ENCODE measurements around the gene TOM1L2.

The TOM1L2 gene

GRCh38 chr17:17981330-17981729 is 9.1 kb upstream of the TOM1L2 start:
- TF ChIP-seq CTCF (IDR thresholded peaks at IDR 0.05; ENCODE audit: low read depth, low read length), result no peak
- no peak for DNase-seq (ENCODE audit: extremely low read depth, low read depth)

GRCh38 chr17:17979778-17980177 is 7.6 kb upstream of the TOM1L2 start:
- no peak for DNase-seq (ENCODE audit: extremely low read depth, low read depth)
- TF ChIP-seq CTCF (IDR thresholded peaks at IDR 0.05; ENCODE audit: low read depth, low read length), result no peak

DNA sequence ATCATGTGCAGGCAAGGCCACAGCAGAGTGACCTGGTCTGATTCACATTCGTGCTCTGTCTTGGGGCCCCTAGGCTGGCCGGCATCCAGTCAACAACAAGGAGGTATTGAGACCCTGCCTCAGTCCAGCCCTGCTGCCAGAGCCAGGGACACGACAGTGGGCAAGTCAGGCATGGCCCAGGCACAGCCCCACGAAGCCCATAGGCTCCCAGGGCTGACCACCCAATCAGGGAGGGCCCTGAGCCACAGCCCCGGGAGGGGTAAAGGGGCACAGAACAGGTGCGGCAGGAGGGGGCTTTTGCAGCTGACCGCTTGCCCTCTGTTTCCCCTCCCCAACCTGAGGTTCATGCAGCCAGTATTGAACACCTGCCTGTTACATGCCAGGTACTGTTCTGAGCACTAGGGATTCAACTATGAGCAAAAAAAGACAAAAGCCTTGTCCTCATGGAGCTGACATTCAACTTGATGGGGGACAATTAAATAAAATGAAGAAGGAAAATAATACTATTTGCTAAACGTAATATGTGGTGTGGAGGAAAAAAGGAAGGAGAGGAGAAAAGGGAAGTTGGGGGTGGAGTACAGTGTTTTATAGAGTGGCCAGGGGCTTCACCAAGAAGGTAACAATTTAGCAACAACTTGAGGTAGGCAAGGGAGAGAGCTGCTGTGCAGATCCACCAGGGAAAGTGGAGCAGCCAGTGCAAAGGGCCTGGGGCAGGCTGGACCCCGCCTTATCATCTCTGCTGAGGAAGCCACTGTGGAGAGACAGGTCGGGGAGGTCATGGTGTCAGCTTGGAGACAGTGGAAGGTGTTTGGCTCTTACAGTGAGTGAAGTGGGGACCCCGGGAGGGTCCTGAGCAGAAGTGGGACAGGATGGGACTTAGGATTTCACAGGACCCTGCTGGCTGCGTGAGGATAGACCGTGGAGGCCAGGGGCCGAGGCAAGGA is 6.6 kb upstream of the TOM1L2 start:
- no peak for TF ChIP-seq CTCF (IDR thresholded peaks at IDR 0.05; ENCODE audit: low read depth, low read length)
- DNase-seq (ENCODE audit: extremely low read depth, low read depth), result no peak

DNA sequence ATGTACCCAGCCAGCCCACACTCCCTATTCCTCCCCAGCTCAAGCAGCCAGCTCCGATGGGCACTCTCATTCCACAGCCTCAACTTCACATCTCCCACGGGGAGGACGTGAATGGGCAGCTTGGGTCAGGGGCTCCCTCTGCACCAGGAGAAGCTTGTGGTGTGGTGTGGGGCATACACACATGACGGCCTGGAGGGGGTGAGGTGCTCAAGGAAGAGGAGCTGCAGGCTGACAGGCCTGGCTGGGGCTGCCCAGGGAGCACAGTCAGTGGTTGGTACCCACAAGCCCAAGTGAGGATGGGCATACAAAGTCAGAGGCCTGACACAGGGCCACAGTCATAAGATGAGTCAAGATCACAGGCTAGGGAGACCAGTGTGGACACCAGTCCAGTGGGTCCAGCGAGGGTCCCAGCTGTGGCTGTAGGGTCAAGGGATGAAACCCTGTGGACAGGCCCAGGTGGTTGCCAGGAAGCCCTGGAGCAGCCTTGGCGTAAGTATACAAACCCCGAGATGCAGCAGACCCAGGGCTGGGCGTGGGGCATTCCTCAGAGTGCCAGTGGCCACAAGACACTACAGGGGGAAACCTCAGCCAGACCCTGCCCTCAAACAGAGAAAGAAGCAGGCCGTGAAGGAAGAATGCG is 4.9 kb upstream of the TOM1L2 start:
- no peak for TF ChIP-seq CTCF (IDR thresholded peaks at IDR 0.05; ENCODE audit: low read depth, low read length)
- DNase-seq (ENCODE audit: extremely low read depth, low read depth), result no peak

DNA sequence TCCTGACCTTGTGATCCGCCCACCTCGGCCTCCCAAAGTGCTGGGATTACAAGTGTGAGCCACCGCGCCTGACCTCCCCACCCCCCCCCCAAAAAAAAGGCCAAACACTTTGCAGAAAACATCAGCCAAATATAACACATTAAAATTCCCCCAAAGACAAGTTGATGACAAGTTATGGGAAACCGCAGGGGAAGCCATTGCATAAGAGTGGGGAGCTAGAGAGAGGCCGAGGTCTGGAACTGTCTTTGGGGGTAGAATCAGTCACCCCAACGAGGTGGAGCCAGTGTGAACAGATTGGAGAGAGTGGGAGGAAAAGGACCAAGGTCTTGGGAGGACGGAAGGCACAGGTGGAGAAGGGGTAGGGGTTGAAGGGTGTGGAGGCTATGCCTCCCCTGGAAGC is 3.2 kb upstream of the TOM1L2 start:
- TF ChIP-seq CTCF (IDR thresholded peaks at IDR 0.05; ENCODE audit: low read depth, low read length), result no peak
- DNase-seq (ENCODE audit: extremely low read depth, low read depth), result no peak

- DNase-seq (ENCODE audit: extremely low read depth, low read depth), result no peak
- no peak for TF ChIP-seq CTCF (IDR thresholded peaks at IDR 0.05; ENCODE audit: low read depth, low read length)
Measured at GRCh38 chr17:17972952-17973254, 703 bp upstream of the TOM1L2 start.

- no peak; the same call in 1 of the 2 replicates for TF ChIP-seq CTCF (IDR thresholded peaks at IDR 0.05; ENCODE audit: low read depth, low read length)
Measured at GRCh38 chr17:17971431-17972125, 622 bp downstream of the TOM1L2 start.

More at GRCh38 chr17:17971431-17972125, 622 bp downstream of the TOM1L2 start:
- no peak for DNase-seq (ENCODE audit: extremely low read depth, low read depth)
